Neural cell (in vitro differentiated cells): Measurements from ENCODE around the gene ARHGAP40.

ENCODE experiments used
- CTCF ChIP-seq: fragments of 450-650 bp; IDR thresholded peaks from 2 replicates; pipeline ENCODE4 v1.5.1; 2014; ENCODE audit warnings: antibody characterized with exemption, mild to moderate bottlenecking, moderate library complexity; ENCODE audit not compliant: poor library complexity, severe bottlenecking
- EP300 ChIP-seq: fragments of 450-650 bp; conservative IDR thresholded peaks from 2 replicates; pipeline ENCODE4 v1.6.1; 2014; ENCODE audit warnings: antibody characterized with exemption, mild to moderate bottlenecking, moderate library complexity; ENCODE audit not compliant: poor library complexity, severe bottlenecking

- TF ChIP-seq CTCF (no peak), EP300 (no peak)
Measured at GRCh38 chr20:38623061-38623460, 21.5 kb downstream of the ARHGAP40 start.
